ENCODE measurements around the gene IER2.

- TF ChIP-seq CTCF (IDR thresholded peaks at IDR 0.05) (no peak), POLR2A (IDR thresholded peaks at IDR 0.05) (no peak)
Measured at GRCh38 chr19:13117176-13117771, 32.9 kb upstream of the IER2 start.

All from testis (tissue), 2 donors.